Endothelial cell of umbilical vein (primary cell): ENCODE data around the gene ALG12. TPM values are rescaled to one million over a fixed set of nuclear protein-coding genes. Genes with fewer than 3 reads are reported as not detected.

Experiments used
- BruUV-seq: library from RNA; stranded (reverse); fragments of 400-500 nt; replicated peaks from 2 replicates; lab custom pipeline; 2021; lab: Mats Ljungman, UMichigan
- CTCF ChIA-PET: fragments of 300-600, 350-600 bp; sonication (Branson Sonifier 250); formaldehyde crosslinking; loops from one replicate; lab custom pipeline; 2021; ENCODE audit warnings: antibody characterized with exemption, inconsistent platforms; lab: Charles Lee
- POLR2A ChIA-PET: fragments of 300-600, 350-600 bp; sonication (Branson Sonifier 250); formaldehyde crosslinking; loops from one replicate; lab custom pipeline; 2021; ENCODE audit warnings: antibody characterized with exemption, inconsistent platforms; lab: Charles Lee
- DNase-seq: peaks from one replicate; pipeline ENCODE4 v3.0.0-alpha.2; 2011; ENCODE audit warnings: low read depth, low spot score
- FAIRE-seq: peaks from 2 replicates; lab custom pipeline; 2011; peaks lifted over from hg19 to GRCh38; lab: Jason Lieb, UNC
- H2AFZ ChIP-seq: 2 replicates; pipeline ENCODE4 v1.6.0; 2012; ENCODE audit warnings: low read depth, low read length, control low read depth, inconsistent platforms
- H3K27ac ChIP-seq: 2 replicates; pipeline ENCODE4 v1.5.1; 2011; ENCODE audit warnings: low read depth, mild to moderate bottlenecking, control low read depth, low read length, moderate library complexity; ENCODE audit not compliant: insufficient read depth
- H3K27me3 ChIP-seq, 2 experiments: 2 replicates each; pipeline versions ENCODE4 v1.6.0 to v1.6.1; 2011; ENCODE audit warnings: low read length in 2 of 2, mixed read lengths in 1 of 2; ENCODE audit not compliant: control insufficient read depth in 2 of 2, insufficient read depth in 2 of 2
- H3K36me3 ChIP-seq, 2 experiments: 2 replicates in 1 of 2; 3 replicates in 1 of 2; pipeline ENCODE4 v1.5.1; 2011; ENCODE audit warnings: low read length in 2 of 2, mild to moderate bottlenecking in 1 of 2, moderate library complexity in 1 of 2; ENCODE audit not compliant: control insufficient read depth in 2 of 2, insufficient read depth in 2 of 2; ENCODE audit errors: extremely low read depth in 1 of 2
- H3K4me1 ChIP-seq: 3 replicates; pipeline ENCODE4 v1.5.1; 2011; ENCODE audit warnings: mild to moderate bottlenecking, low read length; ENCODE audit not compliant: control insufficient read depth, insufficient read depth; ENCODE audit errors: extremely low read depth
- H3K4me2 ChIP-seq: 2 replicates; pipeline ENCODE4 v1.6.1; 2011; ENCODE audit warnings: low read length, control low read depth, mixed read lengths; ENCODE audit not compliant: insufficient read depth
- H3K4me3 ChIP-seq, 3 experiments: fragments of 200-600 bp in 1 of 3; sonication (generic), shearing (Covaris generic) in 1 of 3; replicated peaks in 1 of 3; 2 replicates each; pipeline ENCODE4 v1.5.1; 2011 to 2016; ENCODE audit warnings: control low read depth in 3 of 3, low read length in 3 of 3, mild to moderate bottlenecking in 2 of 3, inconsistent platforms in 1 of 3, low read depth in 1 of 3, moderate library complexity in 1 of 3; ENCODE audit not compliant: insufficient read depth in 1 of 3
- H3K79me2 ChIP-seq: 2 replicates; pipeline ENCODE4 v1.6.0; 2012; ENCODE audit warnings: low read length, inconsistent platforms; ENCODE audit not compliant: control insufficient read depth, insufficient read depth
- H3K9ac ChIP-seq: replicated peaks from 2 replicates; pipeline ENCODE3; 2011; ENCODE audit warnings: low read length, control low read depth; ENCODE audit not compliant: insufficient read depth; ENCODE audit errors: extremely low read depth
- H3K9me1 ChIP-seq: replicated peaks from 3 replicates; pipeline ENCODE4 v1.6.0; 2011; ENCODE audit warnings: mild to moderate bottlenecking, low read length; ENCODE audit not compliant: control insufficient read depth, insufficient read depth; ENCODE audit errors: extremely low read depth
- H3K9me3 ChIP-seq: replicated peaks from 2 replicates; pipeline ENCODE4 v1.5.1; 2012; ENCODE audit warnings: low read length, inconsistent platforms; ENCODE audit not compliant: control insufficient read depth, insufficient read depth
- H4K20me1 ChIP-seq: replicated peaks from 2 replicates; pipeline ENCODE3; 2011; ENCODE audit warnings: mild to moderate bottlenecking, low read length; ENCODE audit not compliant: control insufficient read depth, insufficient read depth; ENCODE audit errors: extremely low read depth
- FOS ChIP-seq: IDR thresholded peaks from 2 replicates; pipeline ENCODE4 v1.6.1; 2011; ENCODE audit warnings: mild to moderate bottlenecking, low read length, moderate library complexity, borderline replicate concordance; ENCODE audit not compliant: insufficient read depth
- GATA2 ChIP-seq: IDR thresholded peaks from 2 replicates; pipeline ENCODE4 v1.7.0; 2011; ENCODE audit warnings: low read depth, mild to moderate bottlenecking, moderate library complexity, mixed read lengths, low read length; ENCODE audit not compliant: insufficient read length, insufficient read depth
- JUN ChIP-seq: IDR thresholded peaks from 2 replicates; pipeline ENCODE4 v1.6.1; 2011; ENCODE audit warnings: borderline replicate concordance, low read depth; ENCODE audit not compliant: insufficient read length, insufficient read depth
- MYC ChIP-seq: IDR thresholded peaks from one replicate; pipeline ENCODE4 v1.6.1; 2011; ENCODE audit warnings: mild to moderate bottlenecking, low read depth, low read length
- POLR2A ChIP-seq: IDR thresholded peaks from 2 replicates; pipeline ENCODE4 v1.6.1; 2012; ENCODE audit warnings: low read depth, mild to moderate bottlenecking, control low read depth, low read length
- POLR2AphosphoS5 ChIP-seq: IDR thresholded peaks from 2 replicates; pipeline ENCODE4 v1.6.1; 2012; ENCODE audit warnings: low read depth, mild to moderate bottlenecking, control low read depth, low read length, moderate library complexity; ENCODE audit not compliant: insufficient read depth
- dilution Hi-C: fragments of 300-500 bp; cut with MboI; formaldehyde crosslinking; loops from one replicate; pipeline ENCODE4 v1.15.0; 2019; ENCODE audit warnings: low sequenced_read_pairs; ENCODE audit not compliant: extremely low pct_ligation_motif_present
- intact Hi-C: fragments of 100-400 bp; cut with micrococcal nuclease; formaldehyde crosslinking; loops from one replicate; pipeline ENCODE4 v1.10.0; 2022
- polyA plus RNA-seq, 4 experiments: library from polyadenylated mRNA; depleted of rRNA in 3 of 4; stranded (reverse) in 3 of 4; unstranded in 1 of 4; fragments of >200 nt; gene quantifications; 2 replicates each; pipeline versions ENCODE4 v1.2.1 to v1.2.3, GENCODE V29; 2011 to 2012; ENCODE audit warnings: missing spikeins in 1 of 4
- total RNA-seq: library from RNA; stranded (reverse); gene quantifications from 2 replicates; pipeline ENCODE4 v1.2.3, GENCODE V29; 2021

ALG12 gene
- total and polyA plus RNA-seq, 2 donors (not counting 3 experiments of a cell fraction or from before 2014, with no cell fraction given), result 14.6 to 18.0 TPM

GRCh38 chr22:49963647-49964026, 45.4 kb upstream of the ALG12 start:
- Histone ChIP-seq H3K27me3 (no peaks in the 10 kb centered on the region), H3K4me2 (peak overlapping the region; percentile 64), H4K20me1 (no peaks in the 10 kb centered on the region), H3K9ac (peak overlapping the region; percentile 94), H3K79me2 (peaks cover 47% of the 10 kb centered on the region), H3K36me3 (peaks cover 19 to 34% of the 10 kb centered on the region in 2 experiments), H3K4me3 (peak overlapping the region; percentile 11 to 80 (median 64)), H3K27ac (peak overlapping the region; percentile 92), H2AFZ (no peak overlapping the region), H3K9me1 (no peaks in the 10 kb centered on the region), H3K4me1 (peaks cover 27% of the 10 kb centered on the region), H3K9me3 (no peaks in the 10 kb centered on the region)
- FAIRE-seq (no peak), DNase-seq (no peak)
- TF ChIP-seq FOS (no peak), POLR2A (no peak), JUN (no peak), MYC (no peak), POLR2AphosphoS5 (no peak), GATA2 (no peak)
- POLR2A ChIA-PET, result no interaction called here
- CTCF ChIA-PET, result interaction anchor here (3.7 kb wide), 1 partner anchor 33 kb away, joined by 32 read pairs; no protein-coding TSS in a partner anchor
- BruUV-seq, result TSS peak; percentile 53
- dilution Hi-C loops, result no loop called here
- intact Hi-C loops, result no loop called here
